ENCODE data around the gene ARHGAP44.

ARHGAP44 gene

DNA sequence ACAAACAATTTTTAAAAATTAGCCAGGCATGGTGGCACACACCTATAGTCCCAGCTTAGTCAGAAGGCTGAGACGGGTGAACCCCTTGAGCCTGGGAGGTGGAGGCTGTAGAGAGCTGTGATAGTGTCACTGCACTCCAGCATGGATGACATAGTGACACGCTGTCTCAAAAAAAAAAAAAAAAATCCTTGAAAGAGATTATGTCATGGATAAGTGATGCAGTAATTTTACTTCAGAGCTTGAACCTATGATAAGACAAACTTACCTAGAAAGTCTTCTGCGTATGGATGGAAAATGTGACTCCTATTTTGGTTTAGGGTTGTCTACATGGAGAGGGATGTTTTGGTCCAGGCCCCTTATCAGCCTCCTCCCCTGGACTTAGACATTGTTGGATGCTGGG, 176.7 kb downstream of the ARHGAP44 start:
- Histone ChIP-seq H3K9ac (ENCODE audit: low read depth, low read length) (no peak overlapping the region), H3K9me3 (ENCODE audit: insufficient read depth, low read length, severe bottlenecking) (no peaks in the 10 kb centered on the region), H3K36me3 (ENCODE audit: insufficient read depth, low read length) (no peaks in the 10 kb centered on the region), H3K27me3 (ENCODE audit: insufficient read depth, low read length, poor library complexity) (peaks cover under 1% of the 10 kb centered on the region), H3K79me2 (ENCODE audit: insufficient read depth, low read length) (no peaks in the 10 kb centered on the region), H3K4me1 (ENCODE audit: insufficient read depth, low read length) (no peaks in the 10 kb centered on the region), H4K20me1 (ENCODE audit: insufficient read depth, low read length) (no peaks in the 10 kb centered on the region), H3K4me3 (ENCODE audit: low read depth in 1 of 2, low read length in 2 of 2) (no peak overlapping the region), H2AFZ (ENCODE audit: low read depth, low read length) (no peak overlapping the region), H3K27ac (ENCODE audit: low read length) (no peak overlapping the region), H3K4me2 (ENCODE audit: insufficient read depth, low read length) (no peak overlapping the region)
- DNase-seq (no peak), ATAC-seq (ENCODE audit: insufficient read depth, low read depth) (no peak)
- TF ChIP-seq EZH2 (IDR thresholded peaks at IDR 0.05; ENCODE audit: borderline replicate concordance, low read depth, low read length, severe bottlenecking): no peak
- TF ChIP-seq, protein P1, sequence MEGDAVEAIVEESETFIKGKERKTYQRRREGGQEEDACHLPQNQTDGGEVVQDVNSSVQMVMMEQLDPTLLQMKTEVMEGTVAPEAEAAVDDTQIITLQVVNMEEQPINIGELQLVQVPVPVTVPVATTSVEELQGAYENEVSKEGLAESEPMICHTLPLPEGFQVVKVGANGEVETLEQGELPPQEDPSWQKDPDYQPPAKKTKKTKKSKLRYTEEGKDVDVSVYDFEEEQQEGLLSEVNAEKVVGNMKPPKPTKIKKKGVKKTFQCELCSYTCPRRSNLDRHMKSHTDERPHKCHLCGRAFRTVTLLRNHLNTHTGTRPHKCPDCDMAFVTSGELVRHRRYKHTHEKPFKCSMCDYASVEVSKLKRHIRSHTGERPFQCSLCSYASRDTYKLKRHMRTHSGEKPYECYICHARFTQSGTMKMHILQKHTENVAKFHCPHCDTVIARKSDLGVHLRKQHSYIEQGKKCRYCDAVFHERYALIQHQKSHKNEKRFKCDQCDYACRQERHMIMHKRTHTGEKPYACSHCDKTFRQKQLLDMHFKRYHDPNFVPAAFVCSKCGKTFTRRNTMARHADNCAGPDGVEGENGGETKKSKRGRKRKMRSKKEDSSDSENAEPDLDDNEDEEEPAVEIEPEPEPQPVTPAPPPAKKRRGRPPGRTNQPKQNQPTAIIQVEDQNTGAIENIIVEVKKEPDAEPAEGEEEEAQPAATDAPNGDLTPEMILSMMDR (IDR thresholded peaks at IDR 0.05; ENCODE audit: borderline replicate concordance, extremely low read depth, low read length, poor library complexity, severe bottlenecking): no peak

- Histone ChIP-seq H3K9ac (ENCODE audit: low read depth, low read length) (no peak overlapping the region), H3K36me3 (ENCODE audit: insufficient read depth, low read length) (no peaks in the 10 kb centered on the region), H2AFZ (ENCODE audit: low read depth, low read length) (no peak overlapping the region), H3K4me3 (ENCODE audit: low read depth in 1 of 2, low read length in 2 of 2) (no peak overlapping the region), H3K9me3 (ENCODE audit: insufficient read depth, low read length, severe bottlenecking) (no peaks in the 10 kb centered on the region), H3K4me2 (ENCODE audit: insufficient read depth, low read length) (no peak overlapping the region), H3K79me2 (ENCODE audit: insufficient read depth, low read length) (no peaks in the 10 kb centered on the region), H4K20me1 (ENCODE audit: insufficient read depth, low read length) (no peaks in the 10 kb centered on the region), H3K27me3 (ENCODE audit: insufficient read depth, low read length, poor library complexity) (no peaks in the 10 kb centered on the region), H3K27ac (ENCODE audit: low read length) (no peak overlapping the region), H3K4me1 (ENCODE audit: insufficient read depth, low read length) (no peaks in the 10 kb centered on the region)
- TF ChIP-seq EZH2 (IDR thresholded peaks at IDR 0.05; ENCODE audit: borderline replicate concordance, low read depth, low read length, severe bottlenecking): no peak
- TF ChIP-seq, protein P1 (IDR thresholded peaks at IDR 0.05; ENCODE audit: borderline replicate concordance, extremely low read depth, low read length, poor library complexity, severe bottlenecking): no peak
- DNase-seq (no peak), ATAC-seq (ENCODE audit: insufficient read depth, low read depth) (no peak)
Observed at GRCh38 chr17:12966413-12966812, 177.1 kb downstream of the ARHGAP44 start.

DNA sequence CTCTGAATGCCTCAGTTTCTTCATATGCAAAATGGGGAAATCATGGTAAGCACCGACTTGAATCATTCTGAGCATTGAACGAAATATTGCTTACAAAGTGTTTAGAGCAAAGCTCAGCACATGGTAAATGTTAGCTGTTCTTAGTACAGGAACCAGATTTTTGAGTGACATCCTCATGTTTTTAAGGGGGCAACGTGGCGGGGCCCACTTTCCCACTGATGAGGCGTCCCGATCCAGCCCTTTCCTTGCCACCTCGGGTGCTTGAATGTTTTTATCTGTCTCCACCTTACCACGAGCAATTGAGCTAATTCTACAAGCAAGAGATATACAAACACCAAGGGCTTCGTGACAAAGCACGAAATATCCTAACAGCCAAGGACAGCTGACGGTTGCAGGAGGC, 178.7 kb downstream of the ARHGAP44 start:
- DNase-seq (no peak), ATAC-seq (ENCODE audit: insufficient read depth, low read depth) (no peak)
- Histone ChIP-seq H3K27me3 (ENCODE audit: insufficient read depth, low read length, poor library complexity) (no peaks in the 10 kb centered on the region), H3K9ac (ENCODE audit: low read depth, low read length) (no peak overlapping the region), H3K4me1 (ENCODE audit: insufficient read depth, low read length) (no peaks in the 10 kb centered on the region), H3K79me2 (ENCODE audit: insufficient read depth, low read length) (no peaks in the 10 kb centered on the region), H3K9me3 (ENCODE audit: insufficient read depth, low read length, severe bottlenecking) (no peaks in the 10 kb centered on the region), H3K4me2 (ENCODE audit: insufficient read depth, low read length) (no peak overlapping the region), H3K4me3 (ENCODE audit: low read depth in 1 of 2, low read length in 2 of 2) (no peak overlapping the region), H3K36me3 (ENCODE audit: insufficient read depth, low read length) (no peaks in the 10 kb centered on the region), H2AFZ (ENCODE audit: low read depth, low read length) (no peak overlapping the region), H3K27ac (ENCODE audit: low read length) (no peak overlapping the region), H4K20me1 (ENCODE audit: insufficient read depth, low read length) (no peaks in the 10 kb centered on the region)
- TF ChIP-seq, protein P1 (IDR thresholded peaks at IDR 0.05; ENCODE audit: borderline replicate concordance, extremely low read depth, low read length, poor library complexity, severe bottlenecking): no peak
- TF ChIP-seq EZH2 (IDR thresholded peaks at IDR 0.05; ENCODE audit: borderline replicate concordance, low read depth, low read length, severe bottlenecking): no peak

GRCh38 chr17:12973496-12974004, 184.3 kb downstream of the ARHGAP44 start:
- H4K20me1 ChIP-seq (ENCODE audit: insufficient read depth, low read length): no peaks in the 10 kb centered on the region
- no peak overlapping the region for H3K27ac ChIP-seq (ENCODE audit: low read length)
- H3K9me3 ChIP-seq (ENCODE audit: insufficient read depth, low read length, severe bottlenecking): no peaks in the 10 kb centered on the region
- H3K79me2 ChIP-seq (ENCODE audit: insufficient read depth, low read length): no peaks in the 10 kb centered on the region
- no peak overlapping the region for H2AFZ ChIP-seq (ENCODE audit: low read depth, low read length)
- ATAC-seq (ENCODE audit: insufficient read depth, low read depth) (no peak), DNase-seq (no peak)
- H3K4me3 ChIP-seq (ENCODE audit: low read depth in 1 of 2, low read length in 2 of 2): no peak overlapping the region
- no peaks in the 10 kb centered on the region for H3K36me3 ChIP-seq (ENCODE audit: insufficient read depth, low read length)
- H3K9ac ChIP-seq (ENCODE audit: low read depth, low read length): no peak overlapping the region
- TF ChIP-seq, protein P1 (IDR thresholded peaks at IDR 0.05; ENCODE audit: borderline replicate concordance, extremely low read depth, low read length, poor library complexity, severe bottlenecking): no peak
- no peak for TF ChIP-seq EZH2 (IDR thresholded peaks at IDR 0.05; ENCODE audit: borderline replicate concordance, low read depth, low read length, severe bottlenecking)
- no peaks in the 10 kb centered on the region for H3K4me1 ChIP-seq (ENCODE audit: insufficient read depth, low read length)
- H3K4me2 ChIP-seq (ENCODE audit: insufficient read depth, low read length): no peak overlapping the region
- H3K27me3 ChIP-seq (ENCODE audit: insufficient read depth, low read length, poor library complexity): no peaks in the 10 kb centered on the region
